ENCODE data around the gene IL18RAP. TPM values are rescaled to one million over a fixed set of nuclear protein-coding genes. Genes with fewer than 3 reads are reported as not detected.

Gene IL18RAP
- total RNA-seq, 1 experiment from 2014 or later = 0.06 TPM

DNA sequence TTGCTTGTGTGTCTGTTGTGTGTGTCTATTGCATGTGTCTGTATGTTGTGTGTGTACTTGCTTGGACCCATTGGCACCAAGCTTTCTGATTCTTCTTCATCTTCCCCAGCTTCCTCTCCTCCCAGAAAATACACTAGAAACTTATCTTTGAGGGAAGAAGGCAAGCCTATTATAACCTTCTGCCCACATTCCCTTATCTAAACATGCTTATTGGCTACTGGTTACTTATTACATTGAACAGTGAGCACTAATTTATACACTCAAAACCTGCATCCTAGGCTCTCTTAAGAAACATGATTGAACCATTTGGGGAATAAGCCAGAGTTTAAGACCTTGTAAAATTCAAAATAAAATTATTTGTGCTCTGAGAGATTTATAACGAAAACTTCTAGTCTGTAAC, 76.6 kb downstream of the IL18RAP start:
- DNase-seq (ENCODE audit: low spot score) = no peak

Other genes with a start within 250 kb of the IL18RAP start
- not detected in 2 replicates for gene IL1RL2, start 236.1 kb upstream of the IL18RAP start, total RNA-seq (2014; rRNA removed; shearing (Covaris generic))
- not detected in 2 replicates for gene IL1RL1, start 111.6 kb upstream of the IL18RAP start, total RNA-seq (2014; rRNA removed; shearing (Covaris generic))
- gene IL18R1, start 67.4 kb upstream of the IL18RAP start, total RNA-seq (2014; rRNA removed; shearing (Covaris generic)) = 2.0 and 2.8 TPM in 2 replicates
- not detected in 2 replicates for gene SLC9A4, start 50.1 kb downstream of the IL18RAP start, total RNA-seq (2014; rRNA removed; shearing (Covaris generic))
- gene SLC9A2, start 196.4 kb downstream of the IL18RAP start, total RNA-seq (2014; rRNA removed; shearing (Covaris generic)) = 0.12 and 0.19 TPM in 2 replicates

All from H4 (cell line).